Heart right ventricle (tissue), 16 donors: ENCODE results near the gene SYTL1. TPM values are rescaled to one million over a fixed set of nuclear protein-coding genes. Genes with fewer than 3 reads are reported as not detected.

Source experiments
- ATAC-seq, 8 donors: fragments of 200-7000 bp; cut with Tn5 transposase; one replicate each; pipeline ENCODE4 v1.9.1; 2020; ENCODE audit warnings: mild to moderate bottlenecking in 8 of 8, moderate library complexity in 8 of 8, moderate number of reproducible peaks in 1 of 8
- DNase-seq, 2 donors: peaks; one replicate each; pipeline ENCODE4 v3.0.0-alpha.2; 2020
- H3K27ac ChIP-seq, 10 donors: fragments of 200-600 bp; sonication (generic) in 2 of 10; one replicate each; pipeline versions ENCODE4 v1.5.0 to v1.8.0; 2020 to 2022; ENCODE audit warnings: mild to moderate bottlenecking in 3 of 10
- H3K27me3 ChIP-seq, 7 donors: fragments of 200-600 bp; one replicate each; pipeline ENCODE4 v1.8.0; 2021 to 2022; ENCODE audit warnings: mild to moderate bottlenecking in 2 of 7
- H3K36me3 ChIP-seq, 9 donors: fragments of 200-600 bp; sonication (generic) in 1 of 9; one replicate each; pipeline versions ENCODE4 v1.5.0 to v1.8.0; 2020 to 2022; ENCODE audit warnings: mild to moderate bottlenecking in 2 of 9
- H3K4me1 ChIP-seq, 9 donors: fragments of 200-600 bp; sonication (generic) in 1 of 9; one replicate each; pipeline versions ENCODE4 v1.5.0 to v1.8.0; 2020 to 2022; ENCODE audit warnings: mild to moderate bottlenecking in 4 of 9
- H3K4me3 ChIP-seq, 10 donors: fragments of 200-600 bp; sonication (generic) in 2 of 10; one replicate each; pipeline versions ENCODE4 v1.5.0 to v1.8.0; 2020 to 2022; ENCODE audit warnings: mild to moderate bottlenecking in 7 of 10, moderate library complexity in 2 of 10
- H3K9me3 ChIP-seq, 11 donors: fragments of 200-600 bp in 10 of 11; sonication (generic) in 2 of 11; one replicate each; pipeline versions ENCODE4 v1.5.0 to v1.8.0; 2013 to 2022; ENCODE audit warnings: mild to moderate bottlenecking in 2 of 11, control low read depth in 1 of 11, moderate library complexity in 1 of 11
- CTCF ChIP-seq, 9 donors: fragments of 200-600 bp; sonication (generic) in 2 of 9; IDR thresholded peaks; one replicate each; pipeline versions ENCODE4 v1.5.0 to v1.8.0; 2021 to 2022; ENCODE audit warnings: antibody characterized with exemption in 9 of 9, mild to moderate bottlenecking in 5 of 9, moderate library complexity in 1 of 9
- WGBS, 2 donors: extraction: QIAGEN DNeasy Blood & Tissue Kit; methylation state at CpG; one replicate each; pipeline ENCODE4 v1.1.7; 2013; ENCODE audit warnings: inconsistent platforms in 1 of 2; 5-methylcytosine and 5-hydroxymethylcytosine counted together
- intact Hi-C, 10 donors: fragments of 100-400 bp; cut with DNase I; formaldehyde crosslinking; loops; one replicate each; pipeline versions ENCODE4 v1.11.1 to v1.14.2; 2022
- polyA plus RNA-seq, 2 donors: library from polyadenylated mRNA; stranded (reverse); fragments of 200-250 nt; gene quantifications; one replicate each; pipeline ENCODE4 v1.2.3, GENCODE V29; 2013
- total RNA-seq, 10 donors: library from RNA; stranded (reverse); fragmentation: NEBNext Ultra II Directional in 3 of 10; extraction: Animal tissue kit (Norgen Biotek cat#: 25700) in 3 of 10; gene quantifications; one replicate each; pipeline versions ENCODE4 v1.2.1 to v1.2.4, GENCODE V29; 2021 to 2023
- donor health status: Arrhythmogenic right ventricular cardiomyopathy.
- donor health status: ischemic (EF 13 %, LVEDD 7.1; RV severe dilation, severe dysfunction).
- donor health status: healthy with polysubstance abuse.
- donor health status: DM: no; HTN: yes; CAD: no.
- donor health status: DM: no; HTN: no; CAD: no.
- donor health status: ischemic (EF 25% LVEDD 6.9; RV normal size, moderate dysfunction).
- donor health status: ischemic (EF 25% LVEDD 5.7; RV mildly dilated, moderate dysfunction).
- donor health status: healthy.
- donor health status: DM: yes; HTN: yes; CAD: no.
- donor health status: Ischemic cardiomyopathy.
- donor health status: ischemic (EF 35%, LVEDD 5.7; RV mildly dilated, moderate dysfunction).
- donor health status: nonischemic (EF 11% LVEDD 7.7; RV severe dilation, severe dysfunction).
- donor health status: DM: yes; HTN: yes; CAD: no.
- donor health status: PGD.
- donor health status: ischemic (EF 29% LVEDD 5.4; RV normal size, mild dysfunction).
- donor health status: nonischemic (EF 23%, LVEDD 6.1; RV moderate dilation, normal function).

SYTL1 gene
- total and polyA plus RNA-seq, 12 donors = 0.30 to 4.3 (median 0.68) TPM

GRCh38 chr1:27327964-27328363 lies 13.9 kb upstream of the SYTL1 start:
- intact Hi-C loops = loop anchor here in 1 of 10 donors (5.0 kb wide), 1 partner anchor 34 kb away; no protein-coding TSS in a partner anchor
- ATAC-seq (no peak), DNase-seq (no peak)
- WGBS, 2 donors = 69 to 70% methylated on average over 5 of the region's 5 CpGs
- no peak overlapping the region for H3K4me3 ChIP-seq
- H3K36me3 ChIP-seq = peaks cover 0 to 92% (median 16%) of the 10 kb centered on the region in 9 donors
- no peaks in the 10 kb centered on the region for H3K9me3 ChIP-seq
- TF ChIP-seq CTCF (IDR thresholded peaks at IDR 0.05) = no peak
- peaks cover 22 to 84% (median 62%) of the 10 kb centered on the region in 9 donors for H3K4me1 ChIP-seq
- H3K27me3 ChIP-seq = no peaks in the 10 kb centered on the region
- H3K27ac ChIP-seq = peak overlapping the region in 5 of 10 donors; percentile 0 to 64 (median 13)

- DNase-seq (no peak), ATAC-seq (no peak)
- intact Hi-C loops = no loop called here
- no peaks in the 10 kb centered on the region for H3K27me3 ChIP-seq
- no peaks in the 10 kb centered on the region for H3K9me3 ChIP-seq
- WGBS, 2 donors = 85 to 86% methylated on average over 8 of the region's 8 CpGs
- peak overlapping the region in 2 of 10 donors; percentile 20 to 38 for H3K27ac ChIP-seq
- no peak for TF ChIP-seq CTCF (IDR thresholded peaks at IDR 0.05)
- peaks cover 0 to 98% (median 35%) of the 10 kb centered on the region in 9 donors for H3K36me3 ChIP-seq
- H3K4me1 ChIP-seq = peaks cover 22 to 59% (median 47%) of the 10 kb centered on the region in 9 donors
- H3K4me3 ChIP-seq = no peak overlapping the region
Measured at GRCh38 chr1:27330786-27331185, 11.0 kb upstream of the SYTL1 start.

GRCh38 chr1:27331426-27331825 lies 10.4 kb upstream of the SYTL1 start:
- WGBS, 2 donors = 90 to 91% methylated on average over 3 of the region's 3 CpGs
- H3K27ac ChIP-seq = peak overlapping the region in 9 of 10 donors; percentile 20 to 67 (median 44)
- DNase-seq = no peak
- peaks cover 22 to 53% (median 42%) of the 10 kb centered on the region in 9 donors for H3K4me1 ChIP-seq
- intact Hi-C loops = no loop called here
- no peak overlapping the region for H3K4me3 ChIP-seq
- TF ChIP-seq CTCF (IDR thresholded peaks at IDR 0.05) = no peak
- no peaks in the 10 kb centered on the region for H3K27me3 ChIP-seq
- ATAC-seq = no peak
- peaks cover 0 to 99% (median 41%) of the 10 kb centered on the region in 9 donors for H3K36me3 ChIP-seq
- no peaks in the 10 kb centered on the region for H3K9me3 ChIP-seq

- intact Hi-C loops = loop anchor here in 1 of 10 donors (2.0 kb wide), 1 partner anchor 63 kb away; no protein-coding TSS in a partner anchor
- 61 to 67% methylated on average over 5 of the region's 5 CpGs for WGBS, 2 donors
- ATAC-seq (peak in 6 of 8 donors; percentile 28 to 80 (median 52)), DNase-seq (no peak)
- no peaks in the 10 kb centered on the region for H3K9me3 ChIP-seq
- no peak overlapping the region for H3K4me3 ChIP-seq
- no peak for TF ChIP-seq CTCF (IDR thresholded peaks at IDR 0.05)
- peaks cover 0 to 99% (median 46%) of the 10 kb centered on the region in 9 donors for H3K36me3 ChIP-seq
- H3K27me3 ChIP-seq = no peaks in the 10 kb centered on the region
- peak overlapping the region in 9 of 10 donors; percentile 20 to 67 (median 44) for H3K27ac ChIP-seq
- peaks cover 17 to 48% (median 38%) of the 10 kb centered on the region in 9 donors for H3K4me1 ChIP-seq
Measured at GRCh38 chr1:27331922-27332321, 9.9 kb upstream of the SYTL1 start.
